Omental fat pad (tissue), 4 donors: ENCODE data around the gene MACROD2. TPM values are rescaled to one million over a fixed set of nuclear protein-coding genes. Genes with fewer than 3 reads are reported as not detected.
"Not testable (repeated sequence)": the region's sequence is repeated elsewhere in the genome, so short reads cannot be mapped to it uniquely, and the experiment has no call there.

Source experiments
- ATAC-seq: fragments of 150-250 bp; one replicate; pipeline ENCODE4 v1.9.1; 2016; ENCODE audit warnings: mild to moderate bottlenecking, moderate library complexity; ENCODE audit not compliant: low FRiP score
- DNase-seq: peaks from one replicate; pipeline ENCODE4 v3.0.0-alpha.2; 2019; ENCODE audit warnings: low spot score
- total RNA-seq, 4 donors: library from RNA; depleted of rRNA; stranded (reverse); fragments of >200 nt; gene quantifications; one replicate each; pipeline ENCODE4 v1.1.0, GENCODE V29; 2016
- TF ChIP-seq, protein P1 (sequence below), 3 donors: fragments of 450-650 bp; IDR thresholded peaks; one replicate each; pipeline ENCODE4 v1.5.1; 2016 to 2017; ENCODE audit warnings: antibody characterized with exemption in 3 of 3, mild to moderate bottlenecking in 3 of 3, moderate library complexity in 2 of 3

Gene MACROD2
- total RNA-seq, 4 donors from 2014 or later: 6.8 to 54.1 (median 7.4) TPM

DNA sequence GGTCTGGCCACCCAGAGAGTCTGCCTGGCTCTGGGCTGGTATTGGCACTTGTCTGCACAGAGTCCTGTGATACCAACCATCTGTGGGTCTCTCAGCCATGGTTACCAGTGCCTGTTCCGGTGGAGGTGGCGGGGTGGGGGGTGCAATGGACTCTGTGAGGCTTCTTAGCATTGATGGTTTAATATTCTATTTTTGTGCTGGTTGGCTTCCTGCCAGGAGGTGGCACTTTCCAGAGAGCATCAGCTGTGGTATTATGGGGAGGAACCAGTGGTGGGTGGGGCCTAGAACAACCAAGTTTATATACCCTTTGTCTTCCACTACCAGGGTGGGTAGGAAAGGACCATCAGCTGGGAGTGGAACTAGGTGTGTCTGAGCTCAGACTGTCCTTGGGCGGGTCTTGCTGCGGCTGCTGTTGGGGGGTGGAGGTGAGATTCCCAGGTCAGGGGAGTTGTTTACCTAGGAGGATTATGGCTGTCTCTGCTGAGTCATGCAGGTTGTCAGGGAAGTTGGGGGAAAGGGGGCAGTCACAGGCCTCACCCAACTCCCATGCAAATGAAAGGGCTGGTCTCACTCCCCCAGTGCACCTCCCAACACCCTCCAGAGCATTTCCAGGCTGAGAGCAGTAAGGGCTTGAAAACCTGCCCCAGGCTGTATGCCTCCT, 224.6 kb downstream of the MACROD2 start:
- TF ChIP-seq, protein P1, sequence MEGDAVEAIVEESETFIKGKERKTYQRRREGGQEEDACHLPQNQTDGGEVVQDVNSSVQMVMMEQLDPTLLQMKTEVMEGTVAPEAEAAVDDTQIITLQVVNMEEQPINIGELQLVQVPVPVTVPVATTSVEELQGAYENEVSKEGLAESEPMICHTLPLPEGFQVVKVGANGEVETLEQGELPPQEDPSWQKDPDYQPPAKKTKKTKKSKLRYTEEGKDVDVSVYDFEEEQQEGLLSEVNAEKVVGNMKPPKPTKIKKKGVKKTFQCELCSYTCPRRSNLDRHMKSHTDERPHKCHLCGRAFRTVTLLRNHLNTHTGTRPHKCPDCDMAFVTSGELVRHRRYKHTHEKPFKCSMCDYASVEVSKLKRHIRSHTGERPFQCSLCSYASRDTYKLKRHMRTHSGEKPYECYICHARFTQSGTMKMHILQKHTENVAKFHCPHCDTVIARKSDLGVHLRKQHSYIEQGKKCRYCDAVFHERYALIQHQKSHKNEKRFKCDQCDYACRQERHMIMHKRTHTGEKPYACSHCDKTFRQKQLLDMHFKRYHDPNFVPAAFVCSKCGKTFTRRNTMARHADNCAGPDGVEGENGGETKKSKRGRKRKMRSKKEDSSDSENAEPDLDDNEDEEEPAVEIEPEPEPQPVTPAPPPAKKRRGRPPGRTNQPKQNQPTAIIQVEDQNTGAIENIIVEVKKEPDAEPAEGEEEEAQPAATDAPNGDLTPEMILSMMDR (IDR thresholded peaks at IDR 0.05): no peak

DNA sequence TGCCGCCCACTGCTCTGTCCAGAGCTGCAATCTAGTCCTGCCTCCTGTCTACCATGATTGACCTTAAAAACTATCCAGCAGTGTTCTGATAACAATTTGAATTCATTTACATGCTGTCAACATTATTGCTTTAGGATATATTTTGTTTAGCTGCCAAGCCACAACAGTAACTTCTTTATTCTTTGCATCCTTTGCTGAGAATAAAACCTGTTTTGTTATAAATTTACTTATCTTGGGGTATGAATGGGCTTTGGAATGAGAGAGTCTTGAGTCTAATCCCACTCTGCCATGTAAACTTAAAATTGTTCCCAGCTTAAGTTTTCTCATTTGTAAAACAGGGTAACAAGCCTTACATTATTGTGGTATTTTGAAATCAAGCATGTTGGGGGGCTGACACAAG, 225.7 kb downstream of the MACROD2 start:
- TF ChIP-seq, protein P1 (IDR thresholded peaks at IDR 0.05): no peak
- no peak for ATAC-seq
- no peak for DNase-seq

More for the DNA sequence above, 224.6 kb downstream of the MACROD2 start:
- DNase-seq: no peak
- ATAC-seq: no peak

DNA sequence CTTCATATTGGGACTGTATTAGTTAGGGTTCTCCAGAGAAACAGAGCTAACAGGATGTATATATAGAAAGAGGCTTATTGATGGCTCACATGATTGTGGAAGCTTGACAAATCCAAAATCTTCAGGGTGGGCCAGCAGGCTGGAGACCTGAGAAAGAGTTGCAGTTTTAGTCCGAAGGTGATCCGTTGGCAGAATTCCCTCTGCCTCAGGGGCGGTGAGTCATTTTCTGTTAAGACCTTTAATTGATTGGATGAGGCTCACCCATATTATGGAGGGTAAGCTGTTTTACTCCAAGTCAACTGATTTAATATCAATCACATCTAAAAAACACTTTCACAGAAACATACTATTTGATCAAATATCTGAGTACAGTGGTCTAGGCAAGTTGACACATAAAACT, 228.5 kb downstream of the MACROD2 start:
- DNase-seq (no peak), ATAC-seq (no peak)
- TF ChIP-seq, protein P1 (IDR thresholded peaks at IDR 0.05): no peak

DNA sequence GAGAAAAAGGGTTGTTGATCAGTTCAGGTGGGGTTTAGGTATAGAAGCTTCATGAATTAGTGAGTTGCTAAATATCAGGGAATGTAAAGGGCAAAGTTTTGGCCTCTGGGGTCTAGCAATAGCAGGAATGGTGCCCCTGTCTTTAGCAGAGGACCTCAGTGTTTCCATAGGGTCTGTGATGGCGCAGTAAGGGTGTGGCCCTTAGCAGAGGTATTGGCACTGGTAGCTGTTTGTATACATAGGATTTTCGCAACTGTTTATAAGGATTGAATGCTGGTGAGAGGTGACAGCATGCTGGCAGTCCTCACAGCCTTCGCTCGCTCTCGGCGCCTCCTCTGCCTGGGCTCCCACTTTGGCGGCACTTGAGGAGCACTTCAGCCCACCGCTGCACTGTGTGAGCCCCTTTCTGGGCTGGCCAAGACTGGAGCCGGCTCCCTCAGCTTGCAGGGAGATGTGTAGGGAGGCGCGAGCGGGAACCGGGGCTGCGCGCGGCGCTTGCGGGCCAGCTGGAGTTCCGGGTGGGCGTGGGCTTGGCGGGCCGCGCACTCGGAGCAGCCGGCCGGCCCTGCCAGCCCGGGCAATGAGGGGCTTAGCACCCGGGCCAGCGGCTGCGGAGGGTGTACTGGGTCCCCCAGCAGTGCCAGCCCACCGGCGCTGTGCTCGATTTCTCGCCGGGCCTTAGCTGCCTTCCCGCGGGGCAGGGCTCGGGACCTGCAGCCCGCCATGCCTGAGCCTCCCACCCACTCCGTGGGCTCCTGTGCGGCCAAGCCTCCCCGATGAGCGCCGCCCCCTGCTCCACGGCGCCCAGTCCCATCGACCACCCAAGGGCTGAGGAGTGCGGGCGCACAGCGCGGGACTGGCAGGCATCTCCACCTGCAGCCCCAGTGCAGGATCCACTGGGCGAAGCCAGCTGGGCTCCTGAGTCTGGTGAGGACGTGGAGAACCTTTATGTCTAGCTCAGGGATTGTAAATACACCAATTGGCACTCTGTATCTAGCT, 231.0 kb downstream of the MACROD2 start:
- not testable (repeated sequence) for DNase-seq, ATAC-seq

DNA sequence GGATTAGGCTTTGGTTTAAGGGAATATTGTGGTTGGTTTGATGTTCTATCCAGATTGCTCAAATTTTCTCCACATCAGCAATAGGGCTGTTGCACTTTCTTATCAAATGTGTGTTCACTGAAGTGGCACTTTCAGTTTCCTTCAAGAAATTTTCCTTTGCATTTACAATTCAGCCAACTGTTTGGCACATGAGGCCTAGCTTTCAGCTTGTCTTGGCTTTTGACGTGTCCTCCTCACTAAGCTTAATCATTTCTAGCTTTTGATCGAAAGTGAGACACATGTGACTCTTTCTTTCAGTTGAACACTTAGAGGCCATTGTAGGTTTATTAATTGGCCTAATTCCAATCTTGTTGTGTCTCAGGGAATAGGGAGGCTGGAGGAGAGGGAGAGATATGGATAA, 237.3 kb downstream of the MACROD2 start:
- TF ChIP-seq, protein P1 (IDR thresholded peaks at IDR 0.05): no peak
- ATAC-seq (no peak), DNase-seq (no peak)

DNA sequence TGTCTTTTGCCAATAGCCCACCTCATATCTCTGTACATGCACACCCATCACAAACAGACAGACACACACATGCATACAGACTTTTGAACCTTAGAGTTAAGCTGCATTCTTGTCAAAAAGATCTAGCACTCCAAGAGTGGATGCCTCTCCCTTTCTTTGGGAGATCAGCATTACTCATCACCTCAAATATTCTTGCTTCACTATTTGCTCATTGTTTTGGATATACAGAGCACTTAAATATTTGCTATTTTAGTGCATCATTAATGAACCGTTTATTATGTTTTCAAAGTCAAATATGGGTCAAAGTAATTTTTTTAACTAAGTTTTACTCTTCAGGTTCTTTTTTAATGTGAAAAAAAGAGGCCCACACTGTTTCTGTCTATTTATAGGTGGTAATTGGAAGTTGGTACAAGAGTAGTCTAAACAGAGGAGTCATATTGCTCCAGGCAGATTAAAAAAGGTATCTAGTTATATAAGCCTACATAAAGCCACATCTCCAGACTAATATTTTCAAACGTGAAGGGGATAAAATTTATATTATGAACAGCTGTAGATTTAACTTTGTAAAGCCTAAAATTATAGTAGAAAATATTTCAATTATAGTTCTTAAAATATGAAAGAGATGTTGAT, 239.5 kb downstream of the MACROD2 start:
- ATAC-seq (peak; percentile 52), DNase-seq (no peak)
- TF ChIP-seq, protein P1 (IDR thresholded peaks at IDR 0.05): no peak

DNA sequence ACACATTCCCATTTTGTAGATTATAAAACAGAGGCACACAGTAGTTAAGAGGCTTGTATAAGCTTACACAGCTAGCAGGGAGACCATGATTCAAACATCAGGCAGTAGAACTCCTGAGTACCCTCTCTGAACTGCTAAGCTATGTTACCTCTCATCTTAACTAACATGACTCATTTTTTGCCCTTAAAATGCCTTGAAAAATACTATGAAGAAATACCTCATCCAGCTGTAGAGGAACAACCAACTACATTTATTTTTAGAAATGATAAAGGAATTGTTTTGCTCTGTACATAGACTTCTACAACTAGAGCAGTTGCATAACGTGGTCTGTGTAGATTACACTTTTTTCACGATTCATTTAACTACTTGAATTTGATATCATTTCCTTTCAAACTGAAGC, 240.0 kb downstream of the MACROD2 start:
- ATAC-seq (peak; percentile 96), DNase-seq (no peak)
- TF ChIP-seq, protein P1 (IDR thresholded peaks at IDR 0.05): no peak
